Esophagus squamous epithelium (tissue), 5 donors: Measurements from ENCODE around the gene TCHH. TPM values are rescaled to one million over a fixed set of nuclear protein-coding genes. Genes with fewer than 3 reads are reported as not detected.

Experiments used
- DNase-seq: peaks from one replicate; lab custom pipeline; 2025; lab: John Stamatoyannopoulos, UW
- H3K27ac ChIP-seq, 4 donors: fragments of 200-600 bp; sonication (generic); one replicate each; pipeline ENCODE4 v1.5.1; 2016 to 2019; ENCODE audit warnings: mild to moderate bottlenecking in 1 of 4
- H3K27me3 ChIP-seq, 4 donors: fragments of 200-600 bp; sonication (generic); 1 replicate in 3 of 4; 2 replicates in 1 of 4; pipeline versions ENCODE4 v1.5.1 to v1.6.0; 2017 to 2021; ENCODE audit warnings: antibody characterized with exemption in 1 of 4
- H3K36me3 ChIP-seq, 3 donors: fragments of 200-600 bp; sonication (generic); one replicate each; pipeline ENCODE4 v1.5.1; 2016 to 2019
- H3K4me1 ChIP-seq, 3 donors: fragments of 200-600 bp; sonication (generic); one replicate each; pipeline ENCODE4 v1.5.1; 2017 to 2019
- H3K4me3 ChIP-seq, 4 donors: fragments of 200-600 bp; sonication (generic); 1 replicate in 3 of 4; 2 replicates in 1 of 4; pipeline ENCODE4 v1.5.1; 2016 to 2019; ENCODE audit warnings: mild to moderate bottlenecking in 2 of 4, moderate library complexity in 1 of 4
- H3K9me3 ChIP-seq, 3 donors: fragments of 200-600 bp; sonication (generic); one replicate each; pipeline ENCODE4 v1.5.1; 2016 to 2019
- POLR2A ChIP-seq, 4 donors: fragments of 450-650 bp; IDR thresholded peaks; one replicate each; pipeline ENCODE4 v1.6.1; 2017; ENCODE audit warnings: antibody characterized with exemption in 4 of 4, mild to moderate bottlenecking in 4 of 4, moderate library complexity in 3 of 4
- WGBS, 2 donors: methylation state at CpG; one replicate each; pipeline ENCODE4 v1.1.5; 2018; 5-methylcytosine and 5-hydroxymethylcytosine counted together
- intact Hi-C: fragments of 100-400 bp; cut with DNase I; formaldehyde crosslinking; loops from one replicate; pipeline ENCODE4 v1.15.0; 2022
- total RNA-seq, 4 donors: library from RNA; depleted of rRNA; stranded (reverse); fragments of >200 nt; gene quantifications; one replicate each; pipeline ENCODE4 v1.1.0, GENCODE V29; 2016
- TF ChIP-seq, protein P1 (sequence below), 6 experiments: fragments of 450-650 bp in 4 of 6; fragments of 200-600 bp in 2 of 6; sonication (generic) in 2 of 6; IDR thresholded peaks; one replicate each; pipeline ENCODE4 v1.5.1; 2016 to 2019; ENCODE audit warnings: antibody characterized with exemption in 6 of 6, mild to moderate bottlenecking in 4 of 6, moderate library complexity in 4 of 6
- donor health status: DM: yes; HTN: yes; CAD: no.

The TCHH gene
- total RNA-seq, 4 donors from 2014 or later: 0.18 to 0.44 (median 0.19) TPM

DNA sequence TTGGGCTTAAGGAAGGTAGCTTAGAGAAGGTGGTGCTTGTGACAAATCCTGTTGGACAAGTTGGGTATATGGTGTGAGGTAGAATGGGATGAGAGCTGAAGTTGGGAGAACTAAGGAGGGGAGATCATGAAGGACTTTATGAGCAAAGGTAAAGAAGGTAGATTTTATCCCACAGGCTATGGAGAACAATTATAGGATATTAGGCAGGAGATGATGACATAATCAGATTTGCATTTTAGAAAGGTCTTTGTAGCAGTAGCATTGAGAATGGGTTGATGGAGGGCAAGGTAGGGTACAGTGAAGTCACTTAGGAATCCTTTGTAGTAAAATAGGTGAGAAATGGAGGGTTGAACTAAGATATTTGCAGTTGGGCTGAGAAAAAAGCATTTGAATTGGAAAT is 14.9 kb upstream of the TCHH start:
- H3K27ac ChIP-seq: no peak overlapping the region
- DNase-seq: no peak
- TF ChIP-seq POLR2A (IDR thresholded peaks at IDR 0.05): no peak
- TF ChIP-seq, protein P1, sequence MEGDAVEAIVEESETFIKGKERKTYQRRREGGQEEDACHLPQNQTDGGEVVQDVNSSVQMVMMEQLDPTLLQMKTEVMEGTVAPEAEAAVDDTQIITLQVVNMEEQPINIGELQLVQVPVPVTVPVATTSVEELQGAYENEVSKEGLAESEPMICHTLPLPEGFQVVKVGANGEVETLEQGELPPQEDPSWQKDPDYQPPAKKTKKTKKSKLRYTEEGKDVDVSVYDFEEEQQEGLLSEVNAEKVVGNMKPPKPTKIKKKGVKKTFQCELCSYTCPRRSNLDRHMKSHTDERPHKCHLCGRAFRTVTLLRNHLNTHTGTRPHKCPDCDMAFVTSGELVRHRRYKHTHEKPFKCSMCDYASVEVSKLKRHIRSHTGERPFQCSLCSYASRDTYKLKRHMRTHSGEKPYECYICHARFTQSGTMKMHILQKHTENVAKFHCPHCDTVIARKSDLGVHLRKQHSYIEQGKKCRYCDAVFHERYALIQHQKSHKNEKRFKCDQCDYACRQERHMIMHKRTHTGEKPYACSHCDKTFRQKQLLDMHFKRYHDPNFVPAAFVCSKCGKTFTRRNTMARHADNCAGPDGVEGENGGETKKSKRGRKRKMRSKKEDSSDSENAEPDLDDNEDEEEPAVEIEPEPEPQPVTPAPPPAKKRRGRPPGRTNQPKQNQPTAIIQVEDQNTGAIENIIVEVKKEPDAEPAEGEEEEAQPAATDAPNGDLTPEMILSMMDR (IDR thresholded peaks at IDR 0.05): no peak
- intact Hi-C loops: no loop called here
- H3K36me3 ChIP-seq: no peaks in the 10 kb centered on the region
- H3K4me1 ChIP-seq: no peaks in the 10 kb centered on the region
- H3K9me3 ChIP-seq: peaks cover 0 to 16% (median 0%) of the 10 kb centered on the region in 3 donors
- no peak overlapping the region for H3K4me3 ChIP-seq
- peaks cover 0 to 65% (median 0%) of the 10 kb centered on the region in 4 donors for H3K27me3 ChIP-seq

DNA sequence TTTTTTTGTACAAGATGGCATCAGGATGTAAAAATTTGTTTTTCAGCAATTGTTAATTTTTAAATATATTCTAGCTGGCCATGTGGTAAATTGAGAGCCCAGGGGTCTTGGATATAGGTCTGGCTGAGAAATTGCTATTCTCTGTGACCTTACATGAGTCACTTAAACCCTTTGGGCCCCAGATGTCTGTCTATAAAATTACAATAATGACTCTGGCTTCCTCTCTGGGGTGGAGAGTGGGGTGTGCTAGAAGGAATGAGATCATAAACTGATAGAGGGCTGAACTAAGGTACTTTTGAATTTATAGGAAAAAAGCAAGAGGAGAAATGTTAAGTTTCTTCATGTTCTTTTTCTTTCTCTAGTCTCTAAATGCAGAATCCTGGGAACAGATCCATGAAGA is 12.4 kb upstream of the TCHH start:
- intact Hi-C loops: loop anchor here (10.0 kb wide), 1 partner anchor 63 kb away; no protein-coding TSS in a partner anchor
- no peak for DNase-seq
- Histone ChIP-seq H3K9me3 (peaks cover 0 to 9% (median 0%) of the 10 kb centered on the region in 3 donors), H3K4me3 (no peak overlapping the region), H3K27me3 (peaks cover 0 to 72% (median 0%) of the 10 kb centered on the region in 4 donors), H3K4me1 (no peaks in the 10 kb centered on the region), H3K27ac (no peak overlapping the region), H3K36me3 (no peaks in the 10 kb centered on the region)
- TF ChIP-seq, protein P1 (IDR thresholded peaks at IDR 0.05): no peak
- no peak for TF ChIP-seq POLR2A (IDR thresholded peaks at IDR 0.05)

DNA sequence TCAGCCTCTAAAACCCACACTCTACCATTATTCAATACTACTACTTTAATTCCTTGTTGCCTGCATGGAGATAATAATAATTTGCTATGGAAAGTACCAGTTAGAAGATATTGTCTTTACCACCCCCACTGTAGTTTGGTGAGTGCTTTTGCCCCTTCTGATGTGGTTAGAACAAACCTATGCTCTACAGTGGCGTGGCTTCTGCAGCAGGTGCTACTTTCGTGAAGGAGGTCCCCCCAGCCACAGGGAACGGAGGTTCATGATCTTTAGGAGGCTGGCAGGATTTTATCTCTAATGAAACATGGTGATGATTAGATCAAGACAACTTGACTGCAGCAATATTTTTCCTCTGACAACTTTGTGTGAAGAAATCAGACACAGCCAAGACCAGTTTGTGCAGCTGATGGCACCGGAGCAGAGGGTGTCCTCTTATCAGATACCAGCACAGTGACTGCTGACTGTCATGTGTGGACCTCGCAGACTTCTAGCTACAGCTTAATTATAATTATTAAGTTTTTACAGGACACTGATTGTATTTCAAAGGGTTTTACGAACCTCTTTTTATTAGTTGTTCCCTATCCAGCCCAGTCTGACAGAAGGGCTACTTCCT is 10.7 kb upstream of the TCHH start:
- Histone ChIP-seq H3K9me3 (no peaks in the 10 kb centered on the region), H3K27me3 (peaks cover 0 to 58% (median 0%) of the 10 kb centered on the region in 4 donors), H3K4me3 (no peak overlapping the region), H3K4me1 (no peaks in the 10 kb centered on the region), H3K27ac (no peak overlapping the region), H3K36me3 (no peaks in the 10 kb centered on the region)
- intact Hi-C loops: loop anchor here (10.0 kb wide), 1 partner anchor 61 kb away; no protein-coding TSS in a partner anchor
- no peak for DNase-seq
- TF ChIP-seq POLR2A (IDR thresholded peaks at IDR 0.05): no peak
- TF ChIP-seq, protein P1 (IDR thresholded peaks at IDR 0.05): no peak
- WGBS, 2 donors: 68 to 78% methylated on average over 5 to 6 of the region's 6 CpGs

DNA sequence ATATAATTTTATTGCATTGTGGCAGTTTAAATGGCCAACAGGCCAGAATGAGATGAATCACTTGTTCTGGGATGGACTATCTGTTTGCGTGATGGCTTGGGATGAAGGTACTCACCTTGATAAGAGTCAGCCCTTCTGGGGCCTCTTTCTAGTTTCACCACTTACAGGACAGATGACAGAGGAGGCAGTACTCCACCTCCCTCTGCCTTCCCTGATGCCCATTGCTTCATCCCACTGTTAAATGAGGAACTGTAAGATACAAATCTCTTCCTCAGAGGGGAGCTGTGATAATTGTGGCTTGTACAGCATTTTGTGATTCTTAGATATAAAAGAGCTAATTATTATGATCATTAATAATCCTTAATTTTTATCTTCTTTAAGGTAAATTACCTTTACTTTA is 3.7 kb upstream of the TCHH start:
- no peaks in the 10 kb centered on the region for H3K36me3 ChIP-seq
- H3K4me3 ChIP-seq: no peak overlapping the region
- intact Hi-C loops: no loop called here
- H3K27me3 ChIP-seq: peaks cover 0 to 62% (median under 1%) of the 10 kb centered on the region in 4 donors
- no peaks in the 10 kb centered on the region for H3K9me3 ChIP-seq
- WGBS, 2 donors: 89 to 100% methylated on average over 1 of the region's 1 CpG
- no peak for DNase-seq
- no peak overlapping the region for H3K27ac ChIP-seq
- TF ChIP-seq, protein P1 (IDR thresholded peaks at IDR 0.05): no peak
- TF ChIP-seq POLR2A (IDR thresholded peaks at IDR 0.05): no peak
- no peaks in the 10 kb centered on the region for H3K4me1 ChIP-seq

DNA sequence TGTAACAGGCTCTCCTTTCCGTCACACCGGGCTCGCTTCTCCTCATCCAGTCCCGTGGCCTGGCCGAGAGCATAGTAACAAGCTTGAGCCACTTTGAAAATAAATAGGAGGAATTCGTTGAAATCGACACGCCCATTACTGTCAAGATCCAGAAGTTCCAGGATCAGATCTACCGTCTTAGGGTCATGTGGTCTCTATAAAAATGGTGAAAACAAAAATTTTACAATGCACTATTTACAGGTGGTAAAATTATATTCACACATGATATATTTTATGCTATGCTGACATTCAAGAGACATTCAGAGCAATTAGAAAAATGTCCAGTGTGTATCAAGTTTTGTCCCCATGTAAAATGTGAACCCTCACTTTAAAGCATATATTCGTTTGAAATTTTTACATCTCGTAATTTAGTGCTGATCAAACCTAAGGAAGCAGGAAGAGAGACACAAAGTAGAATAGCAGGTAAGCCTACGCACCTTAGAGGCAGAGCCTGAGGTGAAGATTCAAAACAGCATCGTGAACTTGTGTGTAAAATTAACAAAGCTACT is 2.3 kb downstream of the TCHH start:
- no peaks in the 10 kb centered on the region for H3K36me3 ChIP-seq
- peak overlapping the region in 3 of 4 donors; percentile 49 to 66 (median 55) for H3K4me3 ChIP-seq
- no peak for DNase-seq
- TF ChIP-seq POLR2A (IDR thresholded peaks at IDR 0.05): no peak
- TF ChIP-seq, protein P1 (IDR thresholded peaks at IDR 0.05): no peak
- peaks cover 10 to 100% (median 32%) of the 10 kb centered on the region in 4 donors for H3K27me3 ChIP-seq
- no peak overlapping the region for H3K27ac ChIP-seq
- intact Hi-C loops: no loop called here
- WGBS, 2 donors: 41 to 53% methylated on average over 12 to 13 of the region's 13 CpGs
- peaks cover 6 to 14% (median 11%) of the 10 kb centered on the region in 3 donors for H3K9me3 ChIP-seq
- peaks cover 19 to 50% (median 31%) of the 10 kb centered on the region in 3 donors for H3K4me1 ChIP-seq
